RWPE1 (cell line): ENCODE data around the gene RNF144A.

Source experiments
- CTCF ChIA-PET: fragments of 350-600 bp; sonication (Branson Sonifier 250); formaldehyde crosslinking; extraction: SDS; loops from one replicate; lab custom pipeline; 2021; lab: Yijun Ruan, JAX
- POLR2A ChIA-PET: fragments of 400-600 bp; formaldehyde crosslinking; extraction: SDS; loops from one replicate; lab custom pipeline; 2020; ENCODE audit warnings: antibody characterized with exemption; ENCODE audit not compliant: low non-redundant PET; lab: Yijun Ruan, JAX
- DNase-seq: peaks from one replicate; pipeline ENCODE4 v3.0.0; 2012; ENCODE audit warnings: low spot score
- H3K27ac ChIP-seq: fragments of 450-650 bp; 2 replicates; pipeline ENCODE4 v1.5.1; 2017
- TF ChIP-seq, protein P1 (sequence below): fragments of 450-650 bp; conservative IDR thresholded peaks from 2 replicates; pipeline ENCODE4 v1.5.1; 2017; ENCODE audit warnings: low read depth, mild to moderate bottlenecking

Gene RNF144A

GRCh38 chr2:7034303-7034702 lies 117.1 kb downstream of the RNF144A start:
- ChIA-PET POLR2A (no interaction called here), CTCF (interaction anchor here (2.2 kb wide), 1 partner anchor 118 kb away, joined by 7 read pairs; no protein-coding TSS in a partner anchor)
- no peak for DNase-seq

GRCh38 chr2:7035884-7036283 lies 118.7 kb downstream of the RNF144A start:
- TF ChIP-seq, protein P1, sequence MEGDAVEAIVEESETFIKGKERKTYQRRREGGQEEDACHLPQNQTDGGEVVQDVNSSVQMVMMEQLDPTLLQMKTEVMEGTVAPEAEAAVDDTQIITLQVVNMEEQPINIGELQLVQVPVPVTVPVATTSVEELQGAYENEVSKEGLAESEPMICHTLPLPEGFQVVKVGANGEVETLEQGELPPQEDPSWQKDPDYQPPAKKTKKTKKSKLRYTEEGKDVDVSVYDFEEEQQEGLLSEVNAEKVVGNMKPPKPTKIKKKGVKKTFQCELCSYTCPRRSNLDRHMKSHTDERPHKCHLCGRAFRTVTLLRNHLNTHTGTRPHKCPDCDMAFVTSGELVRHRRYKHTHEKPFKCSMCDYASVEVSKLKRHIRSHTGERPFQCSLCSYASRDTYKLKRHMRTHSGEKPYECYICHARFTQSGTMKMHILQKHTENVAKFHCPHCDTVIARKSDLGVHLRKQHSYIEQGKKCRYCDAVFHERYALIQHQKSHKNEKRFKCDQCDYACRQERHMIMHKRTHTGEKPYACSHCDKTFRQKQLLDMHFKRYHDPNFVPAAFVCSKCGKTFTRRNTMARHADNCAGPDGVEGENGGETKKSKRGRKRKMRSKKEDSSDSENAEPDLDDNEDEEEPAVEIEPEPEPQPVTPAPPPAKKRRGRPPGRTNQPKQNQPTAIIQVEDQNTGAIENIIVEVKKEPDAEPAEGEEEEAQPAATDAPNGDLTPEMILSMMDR: no peak
- CTCF ChIA-PET: interaction anchor here (0.7 to 2.2 kb wide), 2 partner anchors 8 to 120 kb away, joined by 3 to 7 read pairs; no protein-coding TSS in a partner anchor
- no peak for DNase-seq
- no peak overlapping the region for H3K27ac ChIP-seq
- POLR2A ChIA-PET: no interaction called here

More at GRCh38 chr2:7034303-7034702, 117.1 kb downstream of the RNF144A start:
- H3K27ac ChIP-seq: no peak overlapping the region
- TF ChIP-seq, protein P1: no peak

- CTCF ChIA-PET: interaction anchor here (0.8 kb wide), 1 partner anchor 1556 kb away, joined by 4 read pairs; no protein-coding TSS in a partner anchor
- H3K27ac ChIP-seq: no peak overlapping the region
- TF ChIP-seq, protein P1: no peak
- POLR2A ChIA-PET: no interaction called here
- DNase-seq: peak; percentile 22
Observed at GRCh38 chr2:7037340-7038333, 120.4 kb downstream of the RNF144A start.

GRCh38 chr2:7040547-7040946 lies 123.3 kb downstream of the RNF144A start:
- no peak for DNase-seq
- H3K27ac ChIP-seq: no peak overlapping the region
- ChIA-PET POLR2A (no interaction called here), CTCF (interaction anchor here (0.6 kb wide), 1 partner anchor 1777 kb away, joined by 4 read pairs; no protein-coding TSS in a partner anchor)
- TF ChIP-seq, protein P1: no peak

- TF ChIP-seq, protein P1: no peak
- DNase-seq: no peak
- ChIA-PET CTCF (no interaction called here), POLR2A (no interaction called here)
- H3K27ac ChIP-seq: no peak overlapping the region
Observed at GRCh38 chr2:7041421-7041820, 124.2 kb downstream of the RNF144A start.

GRCh38 chr2:7043690-7044089 lies 126.5 kb downstream of the RNF144A start:
- no peak for DNase-seq
- POLR2A ChIA-PET: no interaction called here
- H3K27ac ChIP-seq: no peak overlapping the region
- CTCF ChIA-PET: interaction anchor here (0.6 to 2.7 kb wide), 10 partner anchors 8 to 1626 kb away, joined by 3 to 18 read pairs (median 4); no protein-coding TSS in a partner anchor
- TF ChIP-seq, protein P1: no peak
